22Rv1 (cell line): Measurements from ENCODE around the gene DHTKD1.

Experiments
- H3K27ac ChIP-seq: fragments of 450-650 bp; 2 replicates; pipeline ENCODE4 v1.5.1; 2017
- ZFX ChIP-seq: fragments of 450-650 bp; IDR thresholded peaks from 2 replicates; pipeline ENCODE4 v1.6.1; 2017; ENCODE audit warnings: antibody characterized with exemption, borderline replicate concordance
- TF ChIP-seq, protein P1 (sequence below): fragments of 450-650 bp; IDR thresholded peaks from 2 replicates; pipeline ENCODE4 v1.5.1; 2017; ENCODE audit warnings: mild to moderate bottlenecking

Gene DHTKD1

DNA sequence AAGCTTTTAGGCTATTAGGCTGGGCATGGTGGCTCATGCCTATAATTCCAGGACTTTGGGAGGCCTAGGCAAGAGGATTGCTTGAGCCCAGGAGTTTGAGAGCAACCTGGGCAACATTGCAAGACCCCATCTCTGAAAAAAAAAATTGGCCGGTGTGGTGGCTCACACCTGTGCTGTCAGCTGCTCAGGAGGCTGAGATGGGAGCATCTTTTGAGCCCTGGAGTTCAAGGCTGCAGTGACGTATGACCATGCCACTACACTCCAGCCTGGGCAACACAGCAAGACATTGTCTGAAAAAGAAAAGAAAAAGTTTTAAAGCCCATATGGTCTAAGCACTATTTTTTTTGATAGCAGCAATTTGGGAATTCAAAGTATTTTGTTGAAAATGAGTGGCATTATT is 44.9 kb downstream of the DHTKD1 start:
- TF ChIP-seq ZFX = no peak
- TF ChIP-seq, protein P1, sequence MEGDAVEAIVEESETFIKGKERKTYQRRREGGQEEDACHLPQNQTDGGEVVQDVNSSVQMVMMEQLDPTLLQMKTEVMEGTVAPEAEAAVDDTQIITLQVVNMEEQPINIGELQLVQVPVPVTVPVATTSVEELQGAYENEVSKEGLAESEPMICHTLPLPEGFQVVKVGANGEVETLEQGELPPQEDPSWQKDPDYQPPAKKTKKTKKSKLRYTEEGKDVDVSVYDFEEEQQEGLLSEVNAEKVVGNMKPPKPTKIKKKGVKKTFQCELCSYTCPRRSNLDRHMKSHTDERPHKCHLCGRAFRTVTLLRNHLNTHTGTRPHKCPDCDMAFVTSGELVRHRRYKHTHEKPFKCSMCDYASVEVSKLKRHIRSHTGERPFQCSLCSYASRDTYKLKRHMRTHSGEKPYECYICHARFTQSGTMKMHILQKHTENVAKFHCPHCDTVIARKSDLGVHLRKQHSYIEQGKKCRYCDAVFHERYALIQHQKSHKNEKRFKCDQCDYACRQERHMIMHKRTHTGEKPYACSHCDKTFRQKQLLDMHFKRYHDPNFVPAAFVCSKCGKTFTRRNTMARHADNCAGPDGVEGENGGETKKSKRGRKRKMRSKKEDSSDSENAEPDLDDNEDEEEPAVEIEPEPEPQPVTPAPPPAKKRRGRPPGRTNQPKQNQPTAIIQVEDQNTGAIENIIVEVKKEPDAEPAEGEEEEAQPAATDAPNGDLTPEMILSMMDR = no peak
- H3K27ac ChIP-seq = no peak overlapping the region

DNA sequence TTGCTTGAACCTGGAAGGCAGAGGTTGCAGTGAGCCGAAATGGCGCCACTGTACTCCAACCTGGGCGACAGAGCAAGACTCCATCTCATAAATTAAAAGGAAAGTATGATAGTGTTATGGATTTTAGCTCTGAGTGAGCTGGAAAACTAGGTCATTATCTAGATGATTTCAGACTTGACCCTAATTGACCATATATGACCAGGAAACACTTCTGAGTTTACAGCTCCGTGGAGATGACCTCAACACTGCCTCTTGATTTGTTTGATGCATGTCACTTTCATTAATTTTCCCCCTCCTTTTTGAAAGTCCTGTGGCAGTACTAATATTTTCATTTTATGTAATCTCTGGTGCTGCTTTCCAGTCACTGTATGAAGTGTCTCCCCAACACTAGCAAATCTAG is 52.9 kb downstream of the DHTKD1 start:
- TF ChIP-seq ZFX = no peak
- TF ChIP-seq, protein P1 = no peak
- no peak overlapping the region for H3K27ac ChIP-seq

DNA sequence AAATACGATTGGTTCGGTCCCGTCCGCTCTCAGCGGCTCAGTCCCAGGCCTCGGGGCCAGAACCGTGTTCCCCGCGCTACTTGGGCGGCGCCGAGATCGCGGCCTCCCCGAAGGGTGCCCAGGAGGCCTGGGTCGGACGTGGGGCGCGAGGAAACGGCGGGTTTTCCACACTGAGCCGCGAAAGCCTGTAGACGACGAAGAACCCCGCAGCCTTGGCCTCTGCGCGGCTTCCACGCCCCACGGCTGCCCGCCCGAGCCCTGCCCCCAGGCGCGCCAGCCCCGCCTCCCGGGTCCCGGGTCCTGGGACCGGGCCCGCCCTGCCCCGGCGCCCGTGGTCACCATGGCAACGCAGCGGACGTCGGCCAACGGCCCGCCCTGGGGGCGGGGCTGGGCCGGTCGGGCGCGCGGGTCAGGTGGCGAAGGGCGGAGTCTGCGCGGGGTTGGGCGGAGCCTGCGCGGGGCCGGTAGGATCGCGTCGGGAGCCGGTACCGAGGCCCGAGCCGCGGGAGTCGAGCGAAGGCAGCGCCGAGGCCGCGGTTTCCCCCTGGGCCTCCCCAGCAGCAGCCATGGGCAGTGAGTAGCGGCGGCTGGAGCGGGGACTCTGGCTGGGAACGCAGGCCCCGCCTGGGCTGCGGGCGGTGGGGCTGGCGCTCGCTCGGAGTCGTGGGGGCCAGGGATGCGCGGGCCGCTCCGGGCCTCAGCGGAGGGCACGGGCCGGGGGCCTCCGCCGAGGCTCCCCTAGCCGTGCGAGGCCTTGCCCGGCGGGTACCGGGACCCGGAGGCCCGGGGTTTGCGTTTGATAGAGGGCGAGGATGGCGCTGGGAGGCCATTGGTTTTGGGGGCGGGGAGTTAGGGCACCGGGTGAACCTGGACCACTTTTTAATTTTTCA is 60.7 kb downstream of the DHTKD1 start, which contains the start of gene SEC61A2:
TSS of gene SEC61A2 (plus strand) at position 456 of the 890 bp plus-strand sequence. CDS start at position 567, 111 bp downstream.
- TF ChIP-seq, protein P1 = no peak
- peak within 1 kb of the TSS; percentile 94 for H3K27ac ChIP-seq

DNA sequence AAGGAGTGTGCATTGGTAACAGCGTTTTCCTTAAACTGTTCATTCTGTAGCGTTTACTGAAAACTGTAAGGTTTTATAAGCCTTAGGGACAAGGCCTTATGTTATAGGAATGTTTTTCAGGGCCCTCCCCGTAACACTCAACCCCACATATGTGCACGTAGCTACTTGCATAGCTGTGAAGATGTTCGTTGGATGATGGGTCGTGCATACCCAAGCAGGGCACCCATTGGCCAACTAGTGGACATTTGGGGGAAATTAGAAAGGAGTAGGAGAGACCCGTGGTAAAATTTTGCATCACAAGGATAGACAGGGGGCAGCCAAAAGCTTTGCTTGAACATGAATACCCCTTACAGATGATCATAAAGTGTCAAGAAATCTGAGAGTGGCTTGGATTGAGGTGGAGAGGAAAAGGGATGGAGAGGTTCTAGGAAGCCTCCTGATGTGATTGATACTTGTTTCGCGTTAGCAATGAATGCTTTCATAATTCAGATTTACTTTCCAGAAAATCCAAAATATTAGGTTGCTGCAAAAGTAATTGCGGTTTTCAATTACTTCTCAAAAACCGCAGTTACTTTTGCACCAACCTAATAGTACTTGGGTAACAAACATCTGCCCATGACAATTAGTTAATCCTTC is 61.6 kb downstream of the DHTKD1 start:
- TF ChIP-seq, protein P1 = peak; percentile 67
- TF ChIP-seq ZFX = no peak
- H3K27ac ChIP-seq = peak overlapping the region; percentile 94

DNA sequence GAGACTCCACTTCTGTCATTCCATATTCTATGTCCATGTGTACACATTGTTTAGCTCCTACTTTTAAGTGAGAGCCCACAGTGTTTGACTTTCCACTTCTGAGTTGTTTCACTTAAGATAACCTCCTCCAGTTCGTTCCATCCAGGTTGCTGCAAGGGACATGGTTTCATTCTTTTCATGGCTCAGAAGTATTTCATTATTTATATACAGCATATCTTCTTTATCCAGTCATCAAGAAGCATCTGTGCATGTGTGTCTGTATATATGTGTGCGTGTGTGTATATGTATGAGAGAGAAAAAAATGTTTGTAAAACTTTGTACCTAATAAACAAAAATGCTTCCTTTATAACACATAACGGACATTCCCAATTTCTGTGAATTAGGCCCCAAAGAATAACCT is 66.9 kb downstream of the DHTKD1 start:
- no peak overlapping the region for H3K27ac ChIP-seq
- TF ChIP-seq ZFX = no peak
- TF ChIP-seq, protein P1 = no peak

DNA sequence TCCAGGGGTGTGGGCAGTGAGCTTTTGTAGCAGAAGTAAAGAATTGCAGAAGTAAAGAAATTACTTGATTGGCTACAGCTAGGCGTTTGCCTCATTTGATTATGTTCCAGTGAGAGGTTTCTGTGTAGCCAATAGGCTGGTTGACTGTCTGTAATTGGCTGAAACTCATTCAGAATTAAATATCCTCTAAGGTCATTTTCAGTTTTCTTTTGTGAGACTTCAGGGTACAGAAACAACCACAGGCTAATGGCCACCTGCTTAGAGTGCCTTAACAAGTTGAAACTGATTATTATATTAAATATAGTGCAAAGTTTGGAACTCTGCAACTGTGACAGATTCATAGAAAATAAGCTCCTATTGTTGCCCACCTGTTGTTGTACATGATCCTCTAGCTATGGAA is 71.3 kb downstream of the DHTKD1 start:
- TF ChIP-seq, protein P1 = no peak
- no peak for TF ChIP-seq ZFX
- no peak overlapping the region for H3K27ac ChIP-seq

DNA sequence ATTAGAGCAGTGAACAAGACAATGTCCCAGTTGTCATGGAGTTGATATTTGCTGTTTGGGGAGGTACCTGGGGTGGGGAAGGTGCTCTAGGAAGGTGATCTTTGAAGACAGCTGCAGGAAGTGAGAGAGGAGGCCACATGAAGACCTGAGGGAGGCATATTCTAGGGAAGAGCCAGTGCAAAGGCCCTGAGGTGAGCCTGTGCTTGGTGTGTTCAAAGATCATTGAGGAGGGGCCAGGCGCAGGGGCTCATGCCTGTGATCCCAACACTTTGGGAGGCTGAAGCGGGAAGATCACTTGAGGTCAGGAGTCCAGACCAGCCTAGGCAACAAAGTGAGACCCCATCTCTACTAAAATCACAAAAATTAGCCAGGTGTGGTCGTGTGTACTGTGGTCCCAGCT is 75.8 kb downstream of the DHTKD1 start:
- TF ChIP-seq, protein P1 = no peak
- TF ChIP-seq ZFX = no peak
- H3K27ac ChIP-seq = no peak overlapping the region
